HCEC 1CT (cell line): ENCODE data around the gene SPATA20.
A peak's percentile ranks its signal among the peaks of the same experiment; 100 is the strongest.

Source experiments
- DNase-seq: peaks from one replicate; pipeline ENCODE4 v3.0.0-alpha.2; 2017

SPATA20 gene

GRCh38 chr17:50560931-50561745, 14.2 kb downstream of the SPATA20 start:
- DNase-seq, result no peak

- no peak for DNase-seq
Observed at GRCh38 chr17:50561746-50562141, 14.8 kb downstream of the SPATA20 start.

GRCh38 chr17:50562242-50563091, 15.5 kb downstream of the SPATA20 start:
- DNase-seq, result no peak

- DNase-seq, result no peak
Observed at GRCh38 chr17:50563092-50563511, 16.1 kb downstream of the SPATA20 start.

GRCh38 chr17:50564916-50565315, 17.9 kb downstream of the SPATA20 start:
- DNase-seq, result peak; percentile 56

GRCh38 chr17:50565402-50566350, 18.7 kb downstream of the SPATA20 start:
- DNase-seq, result no peak

GRCh38 chr17:50566886-50567285, 19.9 kb downstream of the SPATA20 start:
- no peak for DNase-seq

- DNase-seq, result no peak
Observed at GRCh38 chr17:50568659-50569058, 21.7 kb downstream of the SPATA20 start.

- no peak for DNase-seq
Observed at GRCh38 chr17:50569592-50569991, 22.6 kb downstream of the SPATA20 start.

- DNase-seq, result no peak
Observed at GRCh38 chr17:50570032-50570431, 23.1 kb downstream of the SPATA20 start.

- DNase-seq, result no peak
Observed at GRCh38 chr17:50570528-50570927, 23.6 kb downstream of the SPATA20 start.

GRCh38 chr17:50571681-50572080, 24.7 kb downstream of the SPATA20 start:
- DNase-seq, result no peak

GRCh38 chr17:50572541-50572940, 25.6 kb downstream of the SPATA20 start:
- no peak for DNase-seq

- DNase-seq, result no peak
Observed at GRCh38 chr17:50573866-50574611, 27.1 kb downstream of the SPATA20 start.

GRCh38 chr17:50575581-50576210, 28.7 kb downstream of the SPATA20 start:
- no peak for DNase-seq

GRCh38 chr17:50576864-50577263, 29.9 kb downstream of the SPATA20 start:
- no peak for DNase-seq

- no peak for DNase-seq
Observed at GRCh38 chr17:50577451-50577954, 30.5 kb downstream of the SPATA20 start.

- no peak for DNase-seq
Observed at GRCh38 chr17:50578173-50578572, 31.2 kb downstream of the SPATA20 start.

- DNase-seq, result no peak
Observed at GRCh38 chr17:50579399-50579798, 32.4 kb downstream of the SPATA20 start.

GRCh38 chr17:50580646-50581045, 33.7 kb downstream of the SPATA20 start:
- no peak for DNase-seq

GRCh38 chr17:50581316-50581715, 34.3 kb downstream of the SPATA20 start:
- no peak for DNase-seq
